SIG-M5 treated with dmso at 0.1 percent for 504 hours (cell line): ENCODE measurements around the gene PPP3CB.
"Not testable (repeated sequence)": the region's sequence is repeated elsewhere in the genome, so short reads cannot be mapped to it uniquely, and the experiment has no call there.

Experiments
- DNase-seq: peaks from one replicate; lab custom pipeline; 2025; ENCODE audit not compliant: unreplicated experiment; lab: John Stamatoyannopoulos, UW

Gene PPP3CB

GRCh38 chr10:73416571-73416970, 79.3 kb downstream of the PPP3CB start:
- no peak for DNase-seq

GRCh38 chr10:73414230-73414945, 81.4 kb downstream of the PPP3CB start:
- DNase-seq = no peak

- DNase-seq = peak; percentile 76
These were observed 82.1 kb downstream of the PPP3CB start, which contains the start of gene ANXA7 for GRCh38 chr10:73413528-73414229. ANXA7 (minus strand) TSS chr10:73414058; CDS start chr10:73400856, 13,202 bp downstream.

- peak; percentile 62 for DNase-seq
These were observed 82.7 kb downstream of the PPP3CB start for GRCh38 chr10:73413108-73413527.

- no peak for DNase-seq
These were observed 84.9 kb downstream of the PPP3CB start for GRCh38 chr10:73410897-73411296.

GRCh38 chr10:73408978-73409521, 86.8 kb downstream of the PPP3CB start:
- no peak for DNase-seq

- no peak for DNase-seq
These were observed 87.8 kb downstream of the PPP3CB start for GRCh38 chr10:73408061-73408460.

GRCh38 chr10:73407495-73407894, 88.3 kb downstream of the PPP3CB start:
- no peak for DNase-seq

GRCh38 chr10:73406846-73407245, 89.0 kb downstream of the PPP3CB start:
- no peak for DNase-seq

GRCh38 chr10:73405556-73405955, 90.3 kb downstream of the PPP3CB start:
- DNase-seq = no peak

GRCh38 chr10:73404690-73405089, 91.1 kb downstream of the PPP3CB start:
- no peak for DNase-seq

GRCh38 chr10:73401636-73402035, 94.2 kb downstream of the PPP3CB start:
- no peak for DNase-seq

- no peak for DNase-seq
These were observed 96.8 kb downstream of the PPP3CB start for GRCh38 chr10:73399063-73399462.

GRCh38 chr10:73398024-73398423, 97.8 kb downstream of the PPP3CB start:
- DNase-seq = no peak

- not testable (repeated sequence) for DNase-seq
These were observed 101.5 kb downstream of the PPP3CB start for GRCh38 chr10:73394325-73394724.

GRCh38 chr10:73388228-73388627, 107.6 kb downstream of the PPP3CB start:
- DNase-seq = no peak

GRCh38 chr10:73386583-73386982, 109.2 kb downstream of the PPP3CB start:
- DNase-seq = no peak
